GM21619 (cell line): ENCODE results near the gene PAF1.
"Not testable (repeated sequence)": the region's sequence is repeated elsewhere in the genome, so short reads cannot be mapped to it uniquely, and the experiment has no call there.

Source experiments
- ATAC-seq: cut with Tn5 transposase; IDR thresholded peaks from one replicate; pipeline ENCODE4 v1.9.1; 2021; ENCODE audit not compliant: unreplicated experiment

The PAF1 gene

DNA sequence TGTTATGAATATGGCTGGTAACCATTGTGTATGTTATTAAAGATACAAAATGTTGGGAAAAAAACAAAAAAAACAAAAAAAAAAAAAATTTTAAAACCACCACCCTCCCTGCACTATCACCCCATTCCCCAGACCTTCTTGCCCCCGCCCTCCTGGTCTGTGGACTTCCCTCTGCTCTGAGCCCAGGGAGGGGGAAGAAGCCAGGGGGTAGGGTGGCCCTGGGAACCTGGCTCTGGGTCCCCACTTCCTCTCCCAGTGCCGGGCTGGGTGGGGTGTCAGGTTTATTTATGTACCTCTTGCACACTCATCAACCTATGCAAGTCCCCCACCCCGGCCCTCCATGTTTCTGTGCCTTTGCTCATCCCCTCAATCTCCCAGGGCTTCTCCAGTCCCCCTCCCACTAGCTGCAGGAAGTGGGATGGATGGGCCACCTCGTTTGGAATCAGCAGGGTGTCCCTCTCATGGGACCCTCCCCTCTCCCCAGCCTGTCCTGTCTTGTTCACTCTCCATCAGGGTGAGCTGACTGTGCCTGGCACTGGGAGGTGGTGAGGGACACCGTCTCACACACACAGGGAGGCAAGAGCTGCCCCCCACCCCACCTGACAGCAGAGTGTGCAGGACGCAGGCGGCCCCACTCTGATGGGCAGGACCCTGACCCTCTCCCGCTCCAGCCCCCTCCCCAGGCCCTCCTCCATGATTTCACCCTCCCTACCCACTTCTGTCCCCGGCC, 5.9 kb downstream of the PAF1 start:
- ATAC-seq: no peak

DNA sequence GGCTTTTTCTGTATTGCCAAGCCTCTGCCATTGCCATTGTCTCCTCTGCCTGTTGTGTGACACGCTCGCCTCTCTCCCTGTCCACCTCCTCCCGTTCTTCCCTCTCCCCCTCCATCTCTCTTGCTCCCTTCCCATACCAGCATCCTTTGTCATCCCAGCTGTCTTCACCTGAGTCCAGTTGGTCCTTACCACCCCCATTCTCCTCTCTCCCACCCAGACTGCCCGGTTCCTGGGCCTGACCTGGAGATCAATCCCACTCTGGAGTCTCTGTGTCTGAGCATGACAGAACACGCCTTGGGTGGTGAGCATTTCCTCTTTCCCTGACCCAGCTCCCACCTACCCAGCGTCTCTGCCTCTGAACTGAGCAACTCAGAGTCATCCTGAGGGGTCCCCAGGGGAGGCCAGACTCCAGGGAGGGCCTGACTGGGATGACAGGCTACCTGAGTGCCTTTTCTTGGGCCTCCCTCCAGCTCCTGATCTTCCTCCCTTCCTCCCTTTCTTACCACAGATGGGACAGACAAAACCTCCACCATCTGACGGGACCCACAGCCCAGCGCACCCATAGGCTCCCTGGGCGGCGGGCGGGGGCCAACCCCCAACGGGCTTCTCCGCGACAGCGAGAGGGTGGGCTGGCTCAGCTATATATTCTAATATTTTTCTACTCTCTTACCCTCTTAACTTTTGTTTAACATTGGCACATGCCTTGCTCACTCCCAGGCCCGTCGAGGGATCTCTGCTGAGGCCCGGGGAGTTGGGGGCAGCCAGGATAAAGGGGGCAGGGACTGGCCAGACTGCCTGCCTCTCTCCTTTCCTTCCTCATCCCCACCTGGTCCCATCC, 7.7 kb downstream of the PAF1 start:
- ATAC-seq: no peak

DNA sequence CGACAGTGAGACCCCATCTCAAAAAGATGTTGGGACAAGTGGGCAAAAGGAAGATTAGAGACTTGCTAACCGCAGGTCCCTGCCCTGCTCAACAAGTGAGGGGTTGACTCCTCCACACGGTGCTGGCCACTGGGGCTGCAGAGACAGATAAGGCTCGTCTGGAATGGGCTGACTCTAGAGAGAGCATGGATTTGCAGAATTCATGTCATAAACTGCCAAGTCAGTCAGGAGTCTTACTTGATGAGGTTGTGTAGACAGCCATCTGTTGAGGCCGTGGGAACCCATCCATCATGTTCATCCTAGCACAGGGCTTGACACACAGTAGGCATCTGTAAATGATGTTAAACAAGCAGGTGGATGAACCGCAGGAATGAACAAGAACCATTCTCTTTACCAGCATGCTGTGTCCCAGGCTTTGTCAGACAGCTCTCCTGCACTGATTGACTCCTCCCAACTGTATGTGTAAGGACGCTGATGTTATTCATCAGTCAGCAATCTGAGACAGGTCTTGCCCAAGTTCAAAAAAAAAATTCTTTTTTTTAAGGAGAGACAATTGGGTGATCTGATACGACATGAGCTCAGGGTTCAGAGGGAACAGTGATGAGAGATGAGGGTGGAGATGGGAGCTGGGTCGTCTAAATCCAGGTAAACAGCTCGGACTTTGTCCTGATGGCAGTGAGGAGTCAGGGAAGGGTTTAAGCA, 8.8 kb downstream of the PAF1 start:
- ATAC-seq: no peak

GRCh38 chr19:39380521-39381502, 10.1 kb downstream of the PAF1 start:
- no peak for ATAC-seq

GRCh38 chr19:39379865-39380396, 11.0 kb downstream of the PAF1 start:
- no peak for ATAC-seq

- ATAC-seq: not testable (repeated sequence)
These were observed 11.5 kb downstream of the PAF1 start for GRCh38 chr19:39379366-39379765.

- ATAC-seq: no peak
These were observed 13.2 kb downstream of the PAF1 start for GRCh38 chr19:39377373-39378362.

- ATAC-seq: no peak
These were observed 15.0 kb downstream of the PAF1 start for GRCh38 chr19:39375929-39376328.

GRCh38 chr19:39372941-39373340, 18.0 kb downstream of the PAF1 start:
- ATAC-seq: no peak

GRCh38 chr19:39372047-39372802, 18.7 kb downstream of the PAF1 start:
- no peak for ATAC-seq

DNA sequence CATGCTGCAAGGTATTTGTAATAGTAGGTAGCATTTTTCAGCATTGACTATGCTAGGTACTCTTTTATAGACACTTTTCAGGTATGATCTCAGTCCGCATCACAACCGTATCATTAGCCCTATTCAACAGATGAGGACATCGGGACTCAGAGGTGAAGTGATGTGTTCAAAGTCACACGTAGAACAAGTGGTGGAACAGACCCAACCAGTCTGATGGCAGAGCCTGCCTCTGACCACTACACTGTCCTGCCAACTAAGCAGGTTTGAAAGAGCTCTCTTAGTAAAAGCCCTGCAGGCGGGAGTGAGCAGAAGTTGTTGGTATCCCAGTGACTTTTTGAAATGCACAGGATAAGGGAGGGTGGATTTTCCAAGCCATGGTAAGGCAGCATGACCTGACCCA, 20.2 kb downstream of the PAF1 start:
- no peak for ATAC-seq

DNA sequence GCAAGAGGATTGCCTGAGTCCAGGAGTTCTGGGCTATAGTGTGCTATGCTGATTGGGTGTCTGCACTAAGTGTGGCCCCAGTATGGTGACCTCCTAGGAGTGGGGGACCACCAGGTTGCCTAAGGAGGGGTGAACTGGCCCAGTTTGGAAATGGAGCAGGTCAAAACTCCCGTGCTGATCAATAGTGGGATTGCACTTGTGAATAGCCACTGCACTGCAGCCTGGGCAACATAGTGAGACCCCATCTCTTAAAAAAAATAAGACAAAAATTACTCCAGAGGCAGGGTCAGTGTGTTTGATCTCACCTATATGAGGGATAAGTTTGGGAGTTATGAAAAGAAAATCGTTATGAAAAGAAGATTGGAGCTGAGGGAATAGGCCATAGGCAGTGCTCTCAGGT, 21.7 kb downstream of the PAF1 start:
- no peak for ATAC-seq

DNA sequence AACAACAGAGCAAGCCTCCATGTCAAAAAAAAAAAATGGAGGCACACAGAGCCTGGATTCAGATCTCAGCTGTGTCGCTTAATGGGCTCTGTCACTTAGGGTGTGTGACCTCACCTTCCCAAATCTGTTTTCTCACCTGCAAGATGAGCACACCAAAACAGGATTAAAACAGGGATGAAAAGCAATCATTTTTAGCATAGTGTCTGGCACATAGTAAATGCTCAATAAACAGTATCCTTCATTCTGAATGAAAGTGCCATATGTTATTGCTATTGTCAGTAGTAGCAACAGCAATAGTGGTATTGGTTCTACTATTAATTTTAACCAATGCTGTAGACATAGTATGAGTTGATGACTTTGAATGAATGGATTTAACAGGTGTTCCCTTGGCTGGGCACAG, 25.4 kb downstream of the PAF1 start:
- ATAC-seq: no peak

- ATAC-seq: no peak
These were observed 26.9 kb downstream of the PAF1 start for GRCh38 chr19:39363901-39364457.

GRCh38 chr19:39362682-39363657, 27.9 kb downstream of the PAF1 start:
- no peak for ATAC-seq

- ATAC-seq: no peak
These were observed 30.3 kb downstream of the PAF1 start for GRCh38 chr19:39360599-39360998.

DNA sequence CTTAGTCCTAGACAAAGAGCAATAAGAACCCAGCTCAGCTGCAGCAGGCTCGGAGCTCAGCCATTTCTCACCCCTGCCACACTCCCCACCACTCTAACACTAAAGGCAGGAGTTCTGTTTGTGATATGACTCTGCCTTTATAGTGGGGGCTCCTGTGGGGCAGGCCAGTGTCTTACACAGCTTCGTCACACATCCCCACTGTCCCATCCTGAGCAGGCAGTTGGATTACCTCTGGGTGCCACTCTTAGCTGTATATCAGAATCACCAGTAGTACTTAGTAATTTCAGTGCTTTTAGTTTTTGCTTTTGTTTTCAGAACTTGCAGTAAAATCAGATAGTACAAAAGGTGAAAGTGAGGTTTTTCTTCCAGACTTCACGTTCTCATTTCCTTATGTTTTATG, 31.9 kb downstream of the PAF1 start:
- ATAC-seq: no peak
